T-helper 2 cell (primary cell): ENCODE data around the gene MTAP.

Experiments
- DNase-seq, 5 experiments: peaks; one replicate each; pipeline versions ENCODE4 v3.0.0 to v3.0.0-alpha.2; 2012 to 2022

The MTAP gene

DNA sequence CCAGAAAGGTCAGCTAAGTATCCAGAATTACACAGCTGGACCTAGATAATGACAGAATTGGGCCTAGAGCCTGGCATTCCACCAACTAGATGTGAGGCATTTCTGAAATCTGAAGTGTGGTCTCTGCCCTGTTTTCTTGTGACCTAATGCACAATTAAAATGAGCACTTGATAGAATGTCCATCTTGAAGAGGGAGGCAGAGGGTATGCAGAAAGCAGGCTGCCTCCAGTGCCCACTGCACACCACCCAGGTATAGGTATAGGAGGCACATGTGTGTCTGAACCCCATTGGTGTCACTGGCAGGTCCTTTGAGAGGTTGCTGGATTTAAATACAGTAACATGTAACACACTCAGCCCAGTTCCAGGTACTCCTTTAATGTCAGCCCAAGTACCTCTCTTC is 2.4 kb downstream of the MTAP start:
- no peak for DNase-seq

DNA sequence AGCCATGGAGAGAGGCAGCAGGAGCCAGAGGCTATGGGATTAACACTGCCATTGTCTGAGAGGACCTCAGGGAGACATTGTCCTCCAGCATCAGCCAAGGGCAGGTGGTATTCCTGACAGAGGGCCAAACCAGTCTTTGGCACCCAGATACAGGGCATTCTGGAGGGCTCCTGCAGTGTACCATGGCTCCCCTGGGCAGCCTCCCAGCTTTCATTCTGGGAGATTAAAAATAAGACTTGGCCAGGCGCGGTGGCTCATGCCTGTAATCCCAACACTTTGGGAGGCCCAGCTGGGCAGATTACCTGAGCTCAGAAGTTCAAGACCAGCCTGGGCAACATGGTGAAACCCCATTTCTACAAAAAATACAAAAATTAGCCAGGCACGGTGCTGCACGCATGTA is 4.2 kb downstream of the MTAP start:
- no peak for DNase-seq

DNA sequence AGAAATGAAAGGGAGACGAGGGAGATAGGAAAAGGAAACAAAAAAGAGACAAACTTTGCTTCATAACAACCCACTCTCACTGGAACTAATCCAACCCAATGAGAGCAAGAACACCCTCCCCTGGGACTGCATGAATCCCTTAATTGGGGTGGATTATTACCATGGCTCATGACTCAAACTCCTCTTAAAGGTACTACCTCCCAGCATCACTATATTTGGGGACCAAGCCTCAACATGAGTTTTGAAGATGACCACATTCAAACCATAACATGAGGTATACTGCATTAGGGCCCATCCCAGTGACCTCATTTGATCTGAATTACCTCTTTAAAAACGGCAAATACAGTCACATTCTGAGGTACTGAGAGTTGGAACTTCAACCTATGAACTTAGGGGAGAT is 8.0 kb downstream of the MTAP start:
- no peak for DNase-seq

DNA sequence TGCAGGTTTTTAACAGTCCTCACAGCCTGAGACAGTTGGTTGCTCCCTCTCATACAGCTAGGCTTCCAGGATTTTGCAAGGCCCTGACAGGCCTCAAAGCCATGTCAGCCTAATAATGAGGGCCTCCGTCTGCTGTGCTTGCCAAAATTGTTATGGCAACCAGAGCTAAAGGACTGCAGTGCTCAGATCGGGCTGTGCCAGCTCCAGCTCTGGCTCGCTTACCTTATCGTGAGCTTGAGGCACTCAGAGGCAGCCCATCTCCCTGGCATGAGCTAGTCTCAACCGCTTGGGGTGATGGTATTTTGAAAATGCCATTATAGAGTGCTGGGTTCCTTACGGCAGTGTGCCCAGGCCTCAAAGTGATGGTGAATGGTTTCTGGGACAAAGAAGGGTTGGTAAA is 8.4 kb downstream of the MTAP start:
- no peak for DNase-seq

DNA sequence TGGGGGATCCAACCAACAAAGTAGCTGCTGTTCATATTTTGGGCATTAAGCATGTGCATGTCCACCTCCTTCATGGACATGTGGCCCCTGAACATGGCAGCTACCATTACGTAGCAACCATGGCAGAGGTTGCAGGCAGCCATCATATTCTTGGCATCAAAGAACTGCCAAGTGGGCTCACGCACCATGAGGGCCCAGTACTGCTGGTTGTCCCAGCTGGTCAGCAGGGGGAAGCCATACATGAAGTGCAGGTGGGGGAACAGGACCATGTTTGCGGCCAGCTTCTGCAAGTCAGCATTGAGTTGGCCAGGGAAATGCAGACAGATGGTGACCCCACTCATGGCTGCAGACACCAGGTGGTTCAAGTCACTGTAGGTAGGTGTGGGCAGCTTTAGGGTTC is 9.5 kb downstream of the MTAP start:
- DNase-seq = no peak

DNA sequence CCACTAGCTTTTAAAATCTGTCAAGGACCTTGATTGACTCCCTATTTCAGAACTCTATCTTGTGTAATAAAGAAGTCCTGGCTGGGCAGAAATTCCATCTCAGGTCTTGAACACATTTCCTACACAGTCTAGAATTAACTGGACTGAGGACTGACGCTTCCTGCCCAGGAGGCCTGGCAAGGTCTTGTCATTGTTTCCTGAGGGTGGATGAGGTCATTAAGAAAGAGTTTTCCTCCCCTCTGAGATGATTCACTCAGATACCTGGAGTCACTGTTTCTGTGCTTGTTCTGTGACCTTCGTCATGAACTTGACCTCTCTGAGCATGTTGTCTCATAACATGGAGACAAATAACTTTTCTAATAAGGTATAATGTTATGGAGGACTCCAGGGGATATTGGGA is 10.0 kb downstream of the MTAP start:
- DNase-seq = no peak

DNA sequence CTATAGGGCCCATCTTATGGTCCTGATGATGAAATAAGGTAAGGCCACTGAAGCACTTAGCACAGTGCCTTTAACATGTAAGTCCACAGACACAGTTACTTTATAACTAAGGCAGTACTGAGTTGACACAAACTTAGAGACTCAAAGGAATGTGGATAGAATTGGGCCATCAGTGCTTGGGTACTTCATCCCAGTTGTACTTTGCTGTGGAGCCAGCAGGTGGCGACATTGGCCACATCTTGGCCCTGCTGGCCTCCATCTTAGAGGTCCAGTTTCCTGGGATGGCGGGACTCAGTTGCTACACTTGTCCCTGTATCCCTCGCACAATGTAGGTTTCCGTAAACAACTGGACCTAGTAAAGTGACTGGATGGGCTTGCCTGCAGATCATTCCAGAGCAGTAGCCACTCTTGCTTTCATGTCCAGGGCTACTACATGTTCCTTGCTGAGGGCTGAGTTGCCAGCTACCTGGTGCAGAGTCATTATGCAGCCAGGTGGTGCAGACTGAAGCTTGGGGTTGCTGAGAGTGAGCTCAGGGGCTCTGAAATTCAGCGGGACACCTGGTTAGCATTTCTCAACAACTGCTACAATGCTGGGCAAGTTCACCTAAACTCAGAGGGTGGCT is 10.6 kb downstream of the MTAP start:
- DNase-seq = peak; percentile 42 to 58 (median 51)

DNA sequence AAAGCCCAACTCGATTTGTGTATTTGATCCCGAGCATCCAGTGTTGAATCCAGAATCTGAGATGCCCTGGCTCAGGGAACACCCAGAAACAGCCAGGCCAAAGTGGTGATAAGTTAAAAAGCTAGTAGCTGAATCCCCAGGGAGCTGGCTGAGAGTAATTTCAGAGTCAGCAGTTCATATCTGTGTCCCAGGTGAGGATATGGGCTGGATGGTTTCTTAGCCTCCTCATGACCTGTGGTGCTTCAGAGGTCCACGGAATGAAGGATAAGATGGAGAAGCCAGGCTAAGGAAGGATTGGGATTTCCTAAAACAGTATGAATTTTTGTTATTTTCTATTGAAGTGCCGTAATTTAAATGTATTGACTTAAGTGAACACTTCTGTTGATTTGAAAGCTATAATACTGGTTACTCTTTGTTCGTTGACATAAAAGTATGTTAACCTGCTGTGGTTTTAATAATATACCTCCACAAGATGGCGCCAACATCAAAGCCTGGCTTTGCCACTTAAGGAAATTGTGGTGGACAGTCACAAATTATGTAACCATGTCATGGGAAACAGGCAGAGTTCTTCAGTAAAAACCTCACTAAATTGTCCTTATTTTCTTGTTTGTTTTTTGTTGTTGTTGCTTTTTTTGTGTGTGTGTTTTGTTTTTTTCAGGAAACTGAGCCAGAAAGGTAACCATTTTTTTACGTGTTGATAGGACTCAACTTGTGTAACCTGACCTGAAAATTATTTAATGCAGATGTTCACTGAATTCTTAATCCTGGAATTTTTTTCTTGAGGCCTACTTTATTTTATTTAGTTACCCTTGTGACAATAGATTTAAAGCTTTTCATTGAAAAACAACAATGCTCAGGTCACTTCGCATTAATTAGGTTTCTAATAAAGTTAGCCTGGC is 11.4 kb downstream of the MTAP start:
- DNase-seq = peak in 4 of 5 experiments; percentile 19 to 78 (median 54)

DNA sequence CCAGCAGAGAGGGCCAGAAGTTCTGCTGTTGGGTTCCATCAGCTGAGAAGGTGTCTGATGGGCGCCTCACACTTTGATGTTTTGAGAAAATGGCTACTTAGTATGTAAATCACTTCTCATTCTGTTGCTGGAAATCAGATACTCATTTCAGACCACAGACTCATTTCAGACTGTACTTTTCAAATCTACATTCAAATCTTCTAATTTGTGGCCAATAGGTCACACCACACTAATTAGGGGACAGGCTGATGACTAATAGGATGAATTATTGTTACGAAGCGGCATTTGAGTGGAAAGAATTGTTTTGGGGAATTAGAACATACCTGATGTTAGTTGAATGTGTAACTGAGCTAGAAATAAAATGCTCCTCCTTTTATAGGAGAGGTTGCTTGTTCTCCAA is 13.2 kb downstream of the MTAP start:
- peak in 1 of 5 experiments; percentile 18 for DNase-seq

DNA sequence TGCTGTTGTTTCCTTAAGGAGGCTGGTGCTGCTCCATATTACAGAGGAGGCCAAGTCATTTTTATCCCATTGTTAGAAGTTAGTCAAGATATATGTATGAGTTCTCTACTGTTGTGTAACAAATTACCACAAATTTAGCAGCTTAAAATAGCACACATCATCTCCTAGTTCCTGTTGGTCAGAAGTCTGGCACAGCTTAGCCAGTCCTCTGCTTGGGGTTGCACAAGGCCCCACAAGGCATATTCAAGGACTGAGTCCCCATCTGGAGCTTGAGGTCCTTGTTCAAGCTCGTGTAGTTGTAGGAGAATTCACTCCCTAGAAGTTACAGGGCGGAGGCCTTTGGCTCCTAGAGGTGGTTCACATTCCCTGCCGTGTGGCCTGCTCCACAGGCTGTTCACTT is 14.7 kb downstream of the MTAP start:
- no peak for DNase-seq

DNA sequence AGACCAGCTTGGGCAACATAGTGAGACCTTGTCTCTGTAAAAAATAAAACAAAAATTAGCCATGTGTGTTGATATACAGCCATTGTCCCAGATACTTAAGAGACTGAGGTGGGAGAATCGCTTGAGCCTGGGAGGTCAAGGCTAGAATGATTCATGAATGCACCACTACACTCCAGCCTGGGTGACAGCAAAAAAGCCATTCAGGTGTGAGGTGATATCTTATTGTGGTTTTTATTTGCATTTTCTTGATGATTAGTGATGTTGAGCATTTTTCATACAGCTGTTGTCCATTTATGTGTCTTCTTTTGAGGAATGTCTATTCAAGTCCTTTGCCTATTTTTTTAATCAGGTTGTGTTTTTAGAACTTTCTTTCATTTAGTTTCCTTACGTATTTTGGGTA is 23.2 kb downstream of the MTAP start:
- DNase-seq = no peak

DNA sequence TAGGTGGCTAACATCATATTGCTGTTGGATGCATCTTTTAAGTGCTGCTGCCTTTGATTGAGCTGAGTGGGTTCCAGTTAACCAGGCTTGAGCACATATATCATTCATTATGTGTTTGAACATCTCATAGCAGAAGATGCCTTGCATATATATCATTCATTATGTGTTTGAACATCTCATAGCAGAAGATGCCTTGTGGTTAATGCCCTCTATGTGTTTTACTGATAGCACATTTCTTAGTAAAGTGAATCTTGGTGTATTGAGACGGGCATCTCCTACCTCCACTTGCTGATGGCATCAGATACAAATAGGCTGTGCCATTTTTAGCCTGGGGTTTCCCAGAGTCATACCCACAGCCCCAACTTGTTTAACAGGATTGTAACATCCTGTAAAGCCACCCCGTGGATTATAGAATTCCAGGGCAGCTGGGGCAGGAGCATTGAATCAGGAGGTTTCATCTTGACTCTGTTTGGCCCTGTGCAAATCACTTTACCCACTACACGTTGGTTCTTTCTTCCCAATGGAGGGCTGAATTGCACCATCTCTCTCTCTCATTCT is 26.5 kb downstream of the MTAP start:
- peak in 1 of 5 experiments; percentile 81 for DNase-seq

DNA sequence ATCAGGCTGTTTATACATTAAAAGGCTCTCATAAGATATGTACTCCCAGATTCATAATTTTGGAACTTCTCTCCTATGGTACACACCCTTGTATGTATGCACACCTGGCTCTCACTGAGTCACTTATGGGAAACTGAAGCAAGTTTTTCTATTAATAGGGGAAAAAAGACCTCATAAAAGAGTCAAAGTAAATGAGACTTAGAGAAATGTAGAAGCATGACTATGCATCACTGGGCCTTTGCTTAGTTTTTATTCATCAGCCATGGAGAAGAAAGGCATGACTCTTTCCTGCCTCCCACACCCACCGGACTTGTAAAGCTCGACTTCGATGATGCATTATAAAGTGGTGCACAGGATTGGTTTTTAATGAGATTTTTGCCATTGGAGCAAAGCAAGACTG is 28.2 kb downstream of the MTAP start:
- no peak for DNase-seq

DNA sequence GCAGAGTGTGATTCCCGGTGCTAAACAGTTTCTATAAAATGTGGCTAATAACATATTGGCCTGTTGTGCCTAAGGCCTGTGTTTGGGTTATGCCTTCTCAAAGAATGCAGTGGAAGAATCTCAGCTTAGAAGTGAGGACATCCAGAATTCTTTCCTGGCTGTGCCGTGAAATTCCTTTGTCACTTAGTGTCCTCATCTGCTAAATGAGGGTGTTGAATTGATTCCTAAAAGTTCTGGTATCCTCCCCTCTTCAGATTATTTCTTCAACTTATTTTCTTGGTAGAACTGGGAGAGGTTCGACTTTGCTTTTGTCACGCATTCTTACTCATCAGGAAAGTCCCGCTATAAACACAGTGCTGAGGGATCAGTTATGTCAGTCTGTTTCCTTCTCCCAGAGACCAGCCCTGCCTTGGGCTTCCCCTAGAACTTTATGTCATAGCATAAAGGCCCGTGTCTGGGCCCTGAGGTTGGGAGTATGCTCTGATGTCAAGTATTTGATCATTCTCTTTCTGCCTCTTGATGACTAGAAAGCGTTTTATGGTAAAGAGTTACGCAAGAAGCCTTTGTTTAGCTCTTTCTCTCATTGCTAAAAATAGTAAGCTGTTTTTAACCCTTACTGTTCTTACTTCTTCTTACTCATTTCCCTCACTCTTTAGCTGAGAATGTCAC is 29.5 kb downstream of the MTAP start:
- DNase-seq = peak in 1 of 5 experiments; percentile 59

DNA sequence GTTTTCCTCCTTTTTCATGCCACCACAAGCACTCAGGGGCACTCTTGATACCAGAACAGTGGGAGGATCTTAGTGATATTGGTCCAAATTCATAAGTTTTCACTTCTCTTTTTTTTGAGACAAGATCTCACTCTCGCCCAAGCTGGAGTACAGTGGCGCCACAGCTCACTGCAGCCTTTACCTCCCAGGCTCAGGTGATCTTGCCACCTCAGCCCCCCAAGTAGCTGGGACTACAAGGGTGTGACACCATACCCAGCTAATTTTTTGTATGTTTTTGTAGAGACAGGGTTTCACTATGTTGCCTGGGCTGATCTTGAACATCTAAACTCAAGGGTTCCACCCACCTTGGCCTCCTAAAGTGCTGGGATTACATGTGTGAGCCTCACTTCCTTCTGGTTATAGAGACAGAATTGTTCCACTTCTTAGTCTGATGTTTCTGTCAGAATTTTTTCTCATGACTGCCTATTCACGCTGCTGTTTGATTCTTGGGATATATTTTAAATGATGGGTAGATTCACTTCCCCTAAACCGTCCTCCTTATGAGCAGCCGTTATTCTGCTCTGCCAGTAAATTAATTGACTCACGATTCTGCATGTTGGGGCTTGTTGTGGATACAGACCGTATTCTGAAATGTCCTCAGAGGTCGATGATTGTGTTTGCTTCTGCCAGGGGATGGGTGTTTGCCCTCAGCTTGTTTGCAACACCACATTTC is 30.8 kb downstream of the MTAP start:
- no peak for DNase-seq

DNA sequence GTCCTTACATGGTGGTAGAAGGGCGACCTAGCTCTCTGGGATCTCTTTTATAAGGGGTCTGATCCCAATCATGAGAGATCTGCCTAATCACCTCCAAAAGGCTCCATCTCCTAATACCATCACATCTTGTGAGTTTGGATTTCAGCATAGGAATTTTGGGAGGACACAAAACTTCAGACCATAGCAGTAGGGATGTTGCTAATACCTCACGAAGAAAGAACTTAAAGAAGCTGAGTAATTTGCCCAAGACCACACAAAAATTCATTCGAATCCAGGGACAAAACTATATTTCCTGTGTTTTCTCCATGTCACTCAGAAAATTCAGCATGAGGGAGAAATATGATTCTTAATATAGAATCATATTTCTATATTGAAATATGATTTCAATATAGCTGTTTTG is 32.7 kb downstream of the MTAP start:
- DNase-seq = no peak

DNA sequence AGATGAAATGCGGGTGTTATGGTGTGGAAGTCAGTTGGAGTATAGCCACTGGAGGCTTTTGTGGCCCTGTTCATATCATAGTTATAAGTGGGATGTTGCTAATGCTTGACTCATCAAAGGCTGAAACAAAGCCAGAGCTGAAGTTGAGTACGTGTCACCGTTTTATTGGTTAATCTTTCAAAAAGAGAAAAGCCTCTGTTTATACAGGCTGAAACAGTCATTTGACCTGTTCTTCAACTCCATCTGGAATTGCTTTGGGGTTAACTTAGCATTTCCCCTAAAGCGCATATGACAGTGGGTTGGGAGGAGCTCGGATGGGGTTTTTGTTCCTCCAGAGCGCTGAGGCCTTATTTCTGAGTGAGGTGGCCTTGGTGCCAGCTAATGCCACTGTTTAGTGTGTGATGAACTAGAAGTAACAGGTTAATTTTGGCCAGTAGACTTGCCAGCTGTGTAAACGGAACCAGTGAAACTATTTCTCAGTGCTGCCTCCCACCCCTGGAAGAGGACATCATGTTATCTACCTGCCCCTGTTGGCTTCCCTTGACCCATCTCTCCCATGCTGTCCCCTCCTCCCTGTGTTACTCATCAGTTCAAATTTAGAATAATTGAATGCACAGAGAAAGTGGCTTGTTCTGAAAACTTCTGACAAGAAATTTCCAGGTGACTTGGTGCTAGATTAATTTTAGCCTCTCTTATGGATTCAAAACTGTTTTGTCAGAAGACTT is 34.2 kb downstream of the MTAP start:
- no peak for DNase-seq

DNA sequence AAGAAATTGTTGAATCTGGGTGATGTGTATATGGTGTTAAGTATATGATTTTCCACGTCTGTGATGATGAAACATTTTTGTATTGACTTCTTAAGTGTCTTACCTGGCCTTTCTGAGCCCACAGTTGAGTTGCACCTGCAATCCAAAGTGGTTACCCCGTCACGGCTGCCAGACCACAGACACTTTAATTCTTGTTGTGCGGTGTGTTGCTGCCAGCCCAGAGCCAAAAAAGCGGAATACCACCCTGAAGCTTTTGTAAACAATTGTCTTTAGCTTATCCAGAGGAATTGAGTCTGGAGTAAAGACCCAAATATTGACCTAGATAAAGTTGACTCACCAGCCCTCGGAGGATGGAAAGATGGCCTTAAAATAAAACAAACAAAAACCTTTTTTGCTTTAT is 35.1 kb downstream of the MTAP start:
- no peak for DNase-seq

DNA sequence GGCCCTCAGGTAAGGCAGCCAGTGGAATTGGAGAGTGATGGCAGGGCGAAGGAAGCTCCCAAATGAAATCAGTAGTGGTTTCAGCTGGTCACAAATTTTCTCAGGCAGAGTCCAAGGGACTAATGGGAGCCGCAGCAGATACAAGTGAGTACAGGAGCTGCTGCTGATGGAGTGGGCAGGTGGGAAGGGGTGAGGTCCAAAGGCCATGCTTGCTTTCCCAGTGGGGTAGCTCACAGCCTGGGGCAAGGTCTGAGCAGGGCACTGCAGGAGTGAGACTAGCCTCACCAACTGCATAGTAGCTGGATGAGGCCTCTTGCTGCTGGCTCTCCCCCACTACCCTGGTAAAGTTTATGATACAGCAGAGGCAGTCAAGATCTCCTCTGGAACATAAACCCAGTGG is 38.2 kb downstream of the MTAP start:
- no peak for DNase-seq

DNA sequence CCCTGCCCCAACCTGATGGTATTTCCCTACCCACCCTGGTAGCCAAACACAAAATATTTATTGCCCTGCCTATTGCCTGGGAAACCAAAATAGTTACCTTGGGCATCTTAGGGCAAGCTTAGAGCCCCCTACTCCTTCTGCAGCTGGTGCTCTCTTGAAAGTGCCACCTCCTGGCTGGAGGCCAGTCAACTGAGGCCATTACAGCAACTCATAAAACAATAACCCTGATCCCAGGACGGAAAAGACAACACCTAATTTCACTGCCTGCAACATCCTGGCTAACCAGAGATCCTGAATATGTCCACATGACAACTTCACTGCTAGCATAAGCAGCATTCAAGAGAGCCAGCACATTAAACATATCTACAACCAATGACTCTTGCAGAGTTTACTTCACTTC is 38.7 kb downstream of the MTAP start:
- no peak for DNase-seq

DNA sequence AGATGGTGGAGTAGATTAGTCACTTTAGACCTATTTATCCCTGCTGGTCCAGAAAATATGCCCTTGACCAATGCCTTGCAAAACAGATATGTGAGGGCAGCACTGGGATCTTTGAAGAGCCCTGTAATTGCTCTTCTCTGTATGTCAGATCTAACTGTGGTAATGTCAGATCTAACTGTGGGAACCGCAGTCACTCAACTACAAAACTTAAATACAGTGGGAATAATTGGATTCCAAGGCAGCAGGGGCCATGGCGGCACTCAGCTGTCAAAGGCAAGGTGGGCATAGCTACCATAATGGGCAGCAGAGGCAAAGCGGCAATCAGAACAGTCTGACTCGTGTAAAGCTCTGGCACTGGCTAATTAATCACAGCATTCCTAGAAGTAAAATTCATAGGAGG is 46.2 kb downstream of the MTAP start:
- DNase-seq = no peak

DNA sequence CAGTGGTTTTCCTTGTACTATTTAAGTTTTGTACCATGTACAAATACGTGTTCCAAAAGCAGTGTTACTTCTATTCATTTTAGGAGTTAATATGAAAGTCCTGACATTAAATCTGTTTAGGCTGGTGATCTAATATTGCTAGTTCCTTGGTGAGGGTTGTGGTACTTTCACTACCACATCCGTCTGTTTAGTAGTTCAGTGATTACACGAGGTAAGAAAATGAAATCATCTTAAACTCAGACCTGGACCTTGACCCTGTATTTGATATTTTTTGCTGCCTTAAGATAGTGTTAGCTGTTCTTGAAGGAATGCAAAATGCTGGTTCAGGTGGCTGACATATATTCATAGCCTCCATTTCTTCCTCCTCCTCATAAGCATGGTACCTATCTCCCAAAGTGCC is 50.3 kb downstream of the MTAP start:
- DNase-seq = peak in 1 of 5 experiments; percentile 85
